Measurements from ENCODE around the gene SV2C.

The SV2C gene

GRCh38 chr5:76269259-76269931, 186.2 kb downstream of the SV2C start:
- peak; percentile 16 for ATAC-seq
- Mint-ChIP-seq H3K4me1 (peaks cover 10% of the 10 kb centered on the region), H3K9me3 (no peaks in the 10 kb centered on the region), H3K4me3 (no peak overlapping the region), H3K36me3 (no peaks in the 10 kb centered on the region), H3K27me3 (peaks cover 42% of the 10 kb centered on the region), H3K27ac (no peak overlapping the region)

- H3K36me3 Mint-ChIP-seq = no peaks in the 10 kb centered on the region
- no peak overlapping the region for H3K27ac Mint-ChIP-seq
- H3K27me3 Mint-ChIP-seq = peaks cover 41% of the 10 kb centered on the region
- H3K4me1 Mint-ChIP-seq = peaks cover 10% of the 10 kb centered on the region
- H3K9me3 Mint-ChIP-seq = no peaks in the 10 kb centered on the region
- H3K4me3 Mint-ChIP-seq = no peak overlapping the region
- ATAC-seq = peak; percentile 58
Observed at GRCh38 chr5:76269932-76270610, 186.9 kb downstream of the SV2C start.

GRCh38 chr5:76271836-76272235, 188.7 kb downstream of the SV2C start:
- H3K4me1 Mint-ChIP-seq = peaks cover 10% of the 10 kb centered on the region
- no peak overlapping the region for H3K4me3 Mint-ChIP-seq
- H3K27ac Mint-ChIP-seq = no peak overlapping the region
- peaks cover 24% of the 10 kb centered on the region for H3K27me3 Mint-ChIP-seq
- no peaks in the 10 kb centered on the region for H3K9me3 Mint-ChIP-seq
- no peaks in the 10 kb centered on the region for H3K36me3 Mint-ChIP-seq
- ATAC-seq = no peak

DNA sequence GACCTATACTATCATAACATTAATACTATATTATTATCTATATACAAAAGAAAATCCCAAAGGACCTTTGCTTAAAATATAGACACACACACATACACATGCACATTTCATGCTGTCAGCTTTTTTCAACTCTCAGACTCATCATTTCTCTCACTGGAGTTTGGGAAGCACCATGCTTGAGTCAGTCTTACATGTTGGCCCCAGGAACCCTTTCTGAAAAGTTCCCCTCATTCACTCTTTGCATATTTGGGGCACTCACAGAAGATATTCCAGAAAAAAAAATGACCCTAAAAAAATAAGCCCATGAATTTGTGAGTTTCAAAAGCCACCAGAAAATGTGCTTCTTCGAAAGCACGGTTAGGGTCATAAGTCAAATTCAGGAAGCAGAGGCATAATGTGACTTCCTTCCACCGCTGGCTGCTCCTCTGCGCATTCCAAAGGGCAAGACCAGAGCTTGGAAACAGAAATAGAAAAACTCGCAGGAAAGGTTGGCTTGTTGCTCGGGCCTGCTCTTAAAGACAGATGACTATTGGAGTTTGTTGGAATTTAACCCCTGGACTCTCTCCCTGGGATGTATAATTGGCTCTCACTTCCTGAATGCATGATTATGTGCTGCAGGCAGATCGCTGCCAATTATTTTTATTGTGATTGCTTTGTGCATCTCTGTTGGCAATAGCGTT, 190.2 kb downstream of the SV2C start:
- ATAC-seq = no peak
- Mint-ChIP-seq H3K4me3 (no peak overlapping the region), H3K27ac (no peak overlapping the region)

DNA sequence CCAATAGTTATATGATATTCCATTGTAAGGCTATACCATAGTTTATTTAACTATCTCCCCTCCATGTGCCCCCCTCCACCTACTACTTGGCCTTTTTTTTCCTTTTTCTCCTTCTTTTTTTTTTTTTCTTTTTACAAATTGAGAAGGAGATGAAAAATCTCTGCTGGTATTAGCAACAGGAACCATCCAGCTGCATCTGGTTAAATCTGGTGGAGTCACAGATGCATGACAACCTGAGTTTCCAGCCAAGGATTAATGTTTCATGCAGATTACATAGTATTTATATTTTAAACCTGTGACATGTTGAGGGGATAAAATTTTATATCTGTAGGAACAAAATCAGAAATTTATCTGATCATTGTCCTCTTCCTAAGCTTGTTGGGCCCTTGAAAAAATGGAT, 191.4 kb downstream of the SV2C start:
- H3K4me1 Mint-ChIP-seq = peaks cover 9% of the 10 kb centered on the region

More for the DNA sequence above, 190.2 kb downstream of the SV2C start:
- Mint-ChIP-seq H3K27me3 (peaks cover 10% of the 10 kb centered on the region), H3K9me3 (no peaks in the 10 kb centered on the region), H3K4me1 (peaks cover 10% of the 10 kb centered on the region), H3K36me3 (no peaks in the 10 kb centered on the region)

GRCh38 chr5:76277736-76278135, 194.6 kb downstream of the SV2C start:
- Mint-ChIP-seq H3K36me3 (no peaks in the 10 kb centered on the region), H3K9me3 (no peaks in the 10 kb centered on the region), H3K27me3 (no peaks in the 10 kb centered on the region), H3K4me3 (no peak overlapping the region), H3K4me1 (no peaks in the 10 kb centered on the region), H3K27ac (no peak overlapping the region)
- no peak for ATAC-seq

More for the DNA sequence above, 191.4 kb downstream of the SV2C start:
- no peak for ATAC-seq
- Mint-ChIP-seq H3K36me3 (no peaks in the 10 kb centered on the region), H3K4me3 (no peak overlapping the region), H3K27me3 (peaks cover 6% of the 10 kb centered on the region), H3K27ac (no peak overlapping the region), H3K9me3 (no peaks in the 10 kb centered on the region)

- Mint-ChIP-seq H3K9me3 (no peaks in the 10 kb centered on the region), H3K27me3 (no peaks in the 10 kb centered on the region), H3K4me3 (no peak overlapping the region), H3K4me1 (no peaks in the 10 kb centered on the region), H3K27ac (no peak overlapping the region), H3K36me3 (no peaks in the 10 kb centered on the region)
- no peak for ATAC-seq
Observed at GRCh38 chr5:76278261-76278789, 195.1 kb downstream of the SV2C start.

- Mint-ChIP-seq H3K4me3 (no peak overlapping the region), H3K27ac (no peak overlapping the region), H3K27me3 (no peaks in the 10 kb centered on the region), H3K4me1 (no peaks in the 10 kb centered on the region), H3K9me3 (no peaks in the 10 kb centered on the region), H3K36me3 (no peaks in the 10 kb centered on the region)
- no peak for ATAC-seq
Observed at GRCh38 chr5:76280494-76280893, 197.3 kb downstream of the SV2C start.

- no peak for ATAC-seq
- no peak overlapping the region for H3K4me3 Mint-ChIP-seq
- H3K27me3 Mint-ChIP-seq = no peaks in the 10 kb centered on the region
- H3K4me1 Mint-ChIP-seq = no peaks in the 10 kb centered on the region
- H3K27ac Mint-ChIP-seq = no peak overlapping the region
- H3K36me3 Mint-ChIP-seq = no peaks in the 10 kb centered on the region
- H3K9me3 Mint-ChIP-seq = no peaks in the 10 kb centered on the region
Observed at GRCh38 chr5:76283670-76284069, 200.5 kb downstream of the SV2C start.

GRCh38 chr5:76289692-76290091, 206.5 kb downstream of the SV2C start:
- no peak for ATAC-seq
- Mint-ChIP-seq H3K27me3 (no peaks in the 10 kb centered on the region), H3K4me3 (no peak overlapping the region), H3K9me3 (no peaks in the 10 kb centered on the region), H3K4me1 (peaks cover 7% of the 10 kb centered on the region), H3K36me3 (no peaks in the 10 kb centered on the region), H3K27ac (no peak overlapping the region)

- no peak overlapping the region for H3K4me3 Mint-ChIP-seq
- no peaks in the 10 kb centered on the region for H3K9me3 Mint-ChIP-seq
- H3K27me3 Mint-ChIP-seq = no peaks in the 10 kb centered on the region
- peaks cover 7% of the 10 kb centered on the region for H3K4me1 Mint-ChIP-seq
- H3K27ac Mint-ChIP-seq = no peak overlapping the region
- no peak for ATAC-seq
- no peaks in the 10 kb centered on the region for H3K36me3 Mint-ChIP-seq
Observed at GRCh38 chr5:76290321-76290757, 207.2 kb downstream of the SV2C start.

- Mint-ChIP-seq H3K9me3 (no peaks in the 10 kb centered on the region), H3K4me3 (no peak overlapping the region), H3K27me3 (peaks cover 11% of the 10 kb centered on the region), H3K27ac (no peak overlapping the region), H3K4me1 (peaks cover 7% of the 10 kb centered on the region), H3K36me3 (no peaks in the 10 kb centered on the region)
- no peak for ATAC-seq
Observed at GRCh38 chr5:76291305-76292077, 208.3 kb downstream of the SV2C start.

DNA sequence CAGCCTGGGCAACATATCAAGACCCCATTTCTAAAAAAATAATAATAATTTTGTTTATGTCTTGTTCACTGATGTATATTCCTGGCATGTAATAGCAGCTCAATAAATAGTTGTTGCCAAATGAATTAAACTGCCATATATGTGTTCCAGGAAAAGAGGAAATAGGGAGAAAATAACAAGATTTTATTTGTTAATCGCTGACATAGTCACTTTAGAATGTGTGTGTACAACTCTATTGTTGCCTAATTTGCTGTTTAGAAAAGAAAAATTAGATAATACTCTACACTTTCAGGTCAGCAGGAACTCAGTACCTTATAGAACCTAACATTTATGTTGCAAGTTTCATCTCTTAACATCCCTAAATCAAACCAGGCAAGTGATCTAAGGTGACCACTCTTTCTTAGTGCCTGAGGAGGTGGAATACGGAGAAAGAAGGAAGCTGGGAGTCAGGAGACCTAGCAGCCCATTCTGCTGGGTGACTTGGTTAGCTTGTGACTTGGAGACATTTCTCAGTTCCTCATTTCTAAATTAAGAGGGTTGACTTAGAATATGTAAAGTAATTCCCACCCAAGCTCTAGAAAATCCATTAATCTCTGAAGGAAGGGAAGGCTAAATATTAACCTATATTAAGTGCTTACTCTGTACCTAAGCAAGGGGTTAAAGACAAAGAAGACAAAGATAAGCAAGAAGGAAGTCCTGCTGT, 209.6 kb downstream of the SV2C start:
- Mint-ChIP-seq H3K9me3 (no peaks in the 10 kb centered on the region), H3K27me3 (peaks cover 14% of the 10 kb centered on the region), H3K4me1 (peaks cover 7% of the 10 kb centered on the region), H3K4me3 (no peak overlapping the region), H3K27ac (no peak overlapping the region), H3K36me3 (no peaks in the 10 kb centered on the region)
- peak; percentile 45 for ATAC-seq

GRCh38 chr5:76294573-76294972, 211.4 kb downstream of the SV2C start:
- Mint-ChIP-seq H3K4me3 (no peak overlapping the region), H3K9me3 (no peaks in the 10 kb centered on the region), H3K27me3 (peaks cover 21% of the 10 kb centered on the region), H3K36me3 (no peaks in the 10 kb centered on the region), H3K27ac (no peak overlapping the region), H3K4me1 (peaks cover 7% of the 10 kb centered on the region)
- no peak for ATAC-seq

Measured in stimulated activated memory B cell treated with anti-CD40 and anti-IgM and Interleukin-4, amounts not matched to agents 10 μg/mL and 1 μg/mL and 100 μg/mL, for 72 hours (primary cell).